Inflammatory macrophage (primary cell): ENCODE data around the gene HECTD1.
"Not testable (repeated sequence)": the region's sequence is repeated elsewhere in the genome, so short reads cannot be mapped to it uniquely, and the experiment has no call there.

ENCODE experiments used
- DNase-seq, 2 donors: peaks; one replicate each; pipeline ENCODE4 v3.0.0-alpha.2; 2020 to 2022

HECTD1 gene

GRCh38 chr14:31224808-31225207 lies 17.2 kb upstream of the HECTD1 start:
- no peak for DNase-seq

- no peak for DNase-seq
Observed at GRCh38 chr14:31223331-31223730, 15.7 kb upstream of the HECTD1 start.

DNA sequence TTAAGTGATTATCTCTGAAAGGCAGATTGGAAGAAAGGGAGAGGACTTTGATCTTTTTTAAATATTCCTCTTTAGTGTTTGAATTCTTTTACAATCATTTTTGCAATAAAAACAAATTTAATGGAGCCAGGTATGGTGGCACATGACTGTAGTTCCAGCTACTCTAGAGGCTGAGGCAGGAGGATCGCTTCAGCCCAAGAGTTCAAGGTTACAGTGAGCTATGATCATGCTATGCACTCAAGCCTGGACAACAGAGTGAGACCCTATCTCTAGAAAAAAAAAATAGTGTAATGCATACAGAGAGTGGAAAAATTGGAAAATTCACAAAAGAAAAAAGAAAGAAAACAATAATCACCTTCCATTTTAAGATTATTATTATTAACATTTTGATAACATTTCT lies 15.2 kb upstream of the HECTD1 start:
- DNase-seq, result no peak

DNA sequence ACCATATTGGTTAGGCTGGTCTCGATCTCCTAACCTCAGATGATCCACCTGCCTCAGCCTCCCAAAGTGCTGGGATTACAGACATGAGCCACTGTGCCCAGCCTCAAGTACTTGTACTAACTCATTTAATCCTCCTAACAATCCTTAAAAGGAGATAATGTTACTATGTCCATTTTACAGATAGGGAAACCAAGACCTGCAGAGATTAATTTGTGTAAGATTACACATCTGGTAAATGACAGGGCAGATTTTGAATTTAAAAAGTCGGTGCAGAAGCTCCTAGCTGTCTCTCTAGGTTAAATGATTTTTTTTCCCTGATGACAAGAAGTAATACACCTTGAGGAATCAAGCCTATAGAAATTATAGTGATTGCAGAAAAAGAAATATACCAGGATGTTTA lies 13.7 kb upstream of the HECTD1 start:
- no peak for DNase-seq

GRCh38 chr14:31219169-31219568 lies 11.6 kb upstream of the HECTD1 start:
- no peak for DNase-seq

DNA sequence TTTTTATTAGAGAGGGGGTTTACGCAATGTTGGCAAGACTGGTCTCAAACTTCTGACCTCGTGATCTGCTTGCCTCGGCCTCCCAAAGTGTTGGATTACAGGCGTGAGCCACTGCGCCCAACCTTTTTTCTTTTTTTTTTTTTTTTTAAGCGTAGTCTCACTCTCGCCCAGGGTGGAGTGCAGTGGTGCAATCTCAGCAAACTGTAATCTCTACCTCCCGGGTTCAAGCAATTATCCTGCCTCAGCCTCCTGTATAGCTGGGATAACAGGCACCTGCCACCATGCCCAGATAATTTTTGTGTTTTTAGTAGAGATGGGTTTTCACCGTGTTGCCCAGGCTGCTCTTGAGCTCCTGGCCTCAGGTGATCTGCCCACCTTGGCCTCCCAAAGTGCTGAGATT lies 8.8 kb upstream of the HECTD1 start:
- DNase-seq, result no peak

- peak in 1 of 2 donors; percentile 33 for DNase-seq
Observed at GRCh38 chr14:31212893-31213292, 5.3 kb upstream of the HECTD1 start.

DNA sequence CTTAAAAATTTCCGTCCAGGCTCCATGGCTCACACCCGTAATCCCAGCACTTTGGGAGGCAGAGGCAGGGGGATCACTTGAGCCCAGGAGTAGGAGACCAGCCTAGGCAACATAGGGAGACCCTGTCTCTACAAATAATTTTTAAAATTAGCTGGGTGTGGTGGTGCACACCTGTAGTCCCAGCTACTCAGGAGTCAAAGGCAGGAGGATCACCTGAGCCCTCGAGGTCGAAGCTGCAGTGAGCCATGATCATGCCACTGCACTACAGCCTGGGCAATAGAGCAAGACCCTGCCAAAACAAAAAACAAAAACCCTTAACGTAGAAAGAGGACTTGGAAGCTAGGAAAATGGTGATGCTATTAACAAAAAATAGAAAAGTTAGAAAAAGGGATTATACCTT lies 2.0 kb upstream of the HECTD1 start:
- DNase-seq, result no peak

GRCh38 chr14:31208546-31209424 lies 1.2 kb upstream of the HECTD1 start:
- no peak for DNase-seq

GRCh38 chr14:31207287-31207754 lies 272 bp downstream of the HECTD1 start:
- peak in 1 of 2 donors; percentile 89 for DNase-seq

GRCh38 chr14:31206536-31207286 lies 882 bp downstream of the HECTD1 start:
- DNase-seq, result peak; percentile 28 to 50

DNA sequence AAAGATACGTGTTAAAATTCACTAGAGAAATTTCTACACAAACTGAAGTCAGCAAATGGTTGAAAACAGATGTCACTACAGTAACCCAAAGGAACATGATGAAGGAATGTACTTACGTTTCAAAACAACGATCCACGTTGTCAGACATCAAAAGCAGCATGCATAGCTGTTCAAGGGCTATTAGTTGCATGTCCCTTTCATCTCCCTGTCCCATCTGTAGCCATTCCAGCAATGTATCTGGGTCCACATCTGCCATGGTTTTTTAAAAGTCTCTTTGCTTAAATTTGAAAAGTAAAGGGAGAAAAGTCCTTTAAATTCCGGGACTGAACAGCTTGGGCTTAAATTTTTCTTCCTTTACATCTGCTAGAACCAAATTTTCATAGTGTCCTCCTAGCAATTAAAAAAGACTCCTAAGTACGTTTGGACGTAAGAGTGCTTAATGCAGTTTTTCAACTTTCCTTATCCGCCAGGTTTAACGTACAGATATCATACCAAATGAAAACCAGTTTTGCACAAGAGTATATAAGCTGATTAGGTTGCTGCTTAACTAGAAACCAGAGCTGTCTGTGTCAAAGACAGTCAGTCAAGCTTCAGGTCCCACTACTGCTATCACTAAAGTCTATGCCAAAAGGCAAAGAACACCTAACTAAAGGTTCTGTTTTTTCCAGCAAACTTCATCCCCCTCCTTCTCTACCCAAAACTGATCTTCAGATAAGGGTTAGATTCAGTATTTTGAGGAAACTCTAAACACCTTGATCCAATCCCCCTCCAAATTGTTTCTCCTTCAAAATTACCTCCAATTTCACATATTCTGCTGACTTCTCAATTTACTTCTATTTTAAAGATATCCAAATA lies 1.7 kb downstream of the HECTD1 start:
- DNase-seq, result peak; percentile 9 to 23

GRCh38 chr14:31204593-31205534 lies 2.7 kb downstream of the HECTD1 start:
- no peak for DNase-seq

DNA sequence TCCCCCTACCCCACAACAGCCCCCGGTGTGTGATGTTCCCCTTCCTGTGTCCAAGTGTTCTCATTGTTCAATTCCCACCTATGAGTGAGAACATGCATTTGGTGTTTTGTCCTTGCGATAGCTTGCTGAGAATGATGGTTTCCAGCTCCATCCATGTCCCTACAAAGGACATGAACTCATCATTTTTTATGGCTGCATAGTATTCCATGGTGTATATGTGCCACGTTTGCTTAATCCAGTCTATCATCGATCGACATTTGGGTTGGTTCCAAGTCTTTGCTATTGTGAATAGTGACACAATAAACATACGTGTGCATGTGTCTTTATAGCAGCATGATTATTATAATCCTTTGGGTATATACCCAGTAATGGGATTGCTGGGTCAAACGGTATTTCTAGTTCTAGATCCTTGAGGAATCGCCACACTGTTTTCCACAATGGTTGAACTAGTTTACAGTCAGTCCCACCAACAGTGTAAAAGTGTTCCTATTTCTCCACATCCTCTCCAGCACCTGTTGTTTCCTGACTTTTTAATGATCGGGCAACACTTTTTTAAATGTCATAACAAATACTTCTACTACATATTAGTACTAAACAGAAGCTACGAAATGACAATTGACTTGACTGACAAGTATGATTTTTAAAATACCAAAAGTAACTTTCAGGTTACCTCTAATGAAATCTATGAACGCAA lies 3.5 kb downstream of the HECTD1 start:
- not testable (repeated sequence) for DNase-seq

GRCh38 chr14:31203414-31203742 lies 4.2 kb downstream of the HECTD1 start:
- DNase-seq, result no peak

- DNase-seq, result no peak
Observed at GRCh38 chr14:31201111-31201510, 6.5 kb downstream of the HECTD1 start.

- DNase-seq, result no peak
Observed at GRCh38 chr14:31200702-31200990, 6.9 kb downstream of the HECTD1 start.

GRCh38 chr14:31197671-31198070 lies 9.9 kb downstream of the HECTD1 start:
- DNase-seq, result no peak

DNA sequence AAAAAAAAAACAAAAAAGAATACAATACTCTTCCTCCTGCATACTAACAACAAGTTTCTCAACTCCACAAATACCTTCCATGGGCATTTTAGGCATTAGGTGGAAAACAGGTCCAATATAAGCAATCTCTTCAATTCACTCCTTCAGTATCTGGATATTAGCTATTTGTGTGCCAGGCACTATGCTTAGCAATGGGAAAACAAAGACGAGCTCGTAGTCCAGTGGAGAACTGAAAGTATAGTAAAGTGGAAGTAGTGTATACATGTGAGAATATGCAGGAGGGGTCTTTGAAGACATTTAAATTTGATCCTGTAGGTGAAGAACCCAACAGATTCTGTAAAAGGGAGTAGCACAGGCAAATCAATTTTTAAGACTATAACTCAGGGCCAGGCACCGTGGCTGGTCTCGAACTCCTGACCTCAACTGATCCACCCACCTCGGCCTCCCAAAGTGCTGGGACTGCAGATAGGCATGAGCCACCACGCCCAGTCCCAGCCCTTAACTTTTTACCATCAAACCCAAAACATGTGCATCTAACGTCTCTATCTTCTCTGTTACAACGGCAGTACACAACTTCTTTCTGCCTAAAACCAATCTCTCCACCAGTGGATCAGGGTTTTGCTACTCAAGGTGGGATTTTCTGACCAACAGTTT lies 10.6 kb downstream of the HECTD1 start:
- DNase-seq, result peak in 1 of 2 donors; percentile 11

DNA sequence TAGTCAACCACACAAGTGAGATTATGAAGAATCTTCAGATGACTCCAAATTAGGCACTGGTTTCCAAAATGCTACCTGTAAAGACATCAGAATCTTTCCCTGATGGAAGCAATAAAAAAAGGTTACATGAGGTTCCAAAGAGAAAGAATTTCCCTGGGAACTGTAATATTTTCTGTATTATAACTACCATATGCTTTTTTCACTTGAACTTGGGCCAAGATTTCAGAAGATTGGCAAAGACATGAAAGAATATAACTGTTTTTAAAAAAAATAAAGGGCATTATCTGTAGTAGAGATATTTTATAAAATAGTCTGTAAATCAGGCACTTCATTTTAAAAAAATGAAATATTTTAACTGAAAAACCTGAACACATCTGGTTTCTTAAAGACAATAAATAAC lies 12.9 kb downstream of the HECTD1 start:
- no peak for DNase-seq

GRCh38 chr14:31194095-31194494 lies 13.5 kb downstream of the HECTD1 start:
- no peak for DNase-seq
